Left kidney (tissue), 2 donors: ENCODE measurements around the gene RAI2. TPM values are rescaled to one million over a fixed set of nuclear protein-coding genes. Genes with fewer than 3 reads are reported as not detected.
"Not testable (repeated sequence)": the region's sequence is repeated elsewhere in the genome, so short reads cannot be mapped to it uniquely, and the experiment has no call there.

Experiments used
- DNase-seq: peaks from one replicate; pipeline ENCODE4 v3.0.0-alpha.2; 2013
- polyA plus RNA-seq: library from polyadenylated mRNA; unstranded; fragments of 120-200 nt; gene quantifications from one replicate; pipeline ENCODE4 v1.2.1, GENCODE V29; 2013; ENCODE audit not compliant: insufficient read length

The RAI2 gene
- polyA plus RNA-seq, 1 donor = 9.5 TPM

GRCh38 chrX:17786554-17787347 lies 74.3 kb downstream of the RAI2 start:
- DNase-seq = not testable (repeated sequence)

GRCh38 chrX:17779434-17779833 lies 81.7 kb downstream of the RAI2 start:
- DNase-seq = no peak

DNA sequence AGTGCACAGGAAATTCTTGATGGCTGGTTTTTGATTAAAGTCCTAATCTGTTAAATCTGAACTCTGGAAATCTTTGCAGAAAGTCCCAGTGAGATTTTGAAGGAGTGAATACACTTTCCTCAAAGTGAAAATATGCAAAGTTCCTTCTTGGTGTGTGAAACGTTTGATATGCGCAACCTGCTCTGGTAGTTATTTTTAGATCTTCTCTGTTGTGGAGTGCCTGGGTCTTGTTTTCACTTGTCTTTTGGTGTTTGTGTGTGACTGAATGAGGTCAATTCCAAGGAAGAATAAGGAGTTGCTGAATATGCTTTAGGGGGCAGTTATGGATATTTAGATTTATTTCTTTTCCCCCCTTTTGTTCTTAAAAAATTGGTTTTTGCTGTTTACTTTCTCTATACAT lies 82.1 kb downstream of the RAI2 start:
- no peak for DNase-seq

DNA sequence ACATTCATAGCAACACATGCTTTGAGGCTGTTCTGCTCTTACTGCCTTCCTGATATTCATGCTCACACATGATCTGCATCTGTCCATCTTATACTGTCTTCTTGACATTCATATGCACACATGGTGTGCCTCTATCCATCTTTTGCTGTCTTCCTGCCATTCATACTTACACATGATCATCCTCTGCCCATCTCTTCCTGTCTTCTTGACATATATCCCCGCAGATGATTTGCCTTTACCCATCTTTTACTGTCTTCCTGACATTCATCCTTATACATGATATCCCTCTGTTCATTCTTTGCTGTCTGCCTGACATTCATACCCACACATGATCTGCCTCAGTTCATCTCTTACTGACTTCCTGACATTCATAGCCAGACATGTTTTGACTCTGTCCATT lies 87.0 kb downstream of the RAI2 start:
- no peak for DNase-seq

DNA sequence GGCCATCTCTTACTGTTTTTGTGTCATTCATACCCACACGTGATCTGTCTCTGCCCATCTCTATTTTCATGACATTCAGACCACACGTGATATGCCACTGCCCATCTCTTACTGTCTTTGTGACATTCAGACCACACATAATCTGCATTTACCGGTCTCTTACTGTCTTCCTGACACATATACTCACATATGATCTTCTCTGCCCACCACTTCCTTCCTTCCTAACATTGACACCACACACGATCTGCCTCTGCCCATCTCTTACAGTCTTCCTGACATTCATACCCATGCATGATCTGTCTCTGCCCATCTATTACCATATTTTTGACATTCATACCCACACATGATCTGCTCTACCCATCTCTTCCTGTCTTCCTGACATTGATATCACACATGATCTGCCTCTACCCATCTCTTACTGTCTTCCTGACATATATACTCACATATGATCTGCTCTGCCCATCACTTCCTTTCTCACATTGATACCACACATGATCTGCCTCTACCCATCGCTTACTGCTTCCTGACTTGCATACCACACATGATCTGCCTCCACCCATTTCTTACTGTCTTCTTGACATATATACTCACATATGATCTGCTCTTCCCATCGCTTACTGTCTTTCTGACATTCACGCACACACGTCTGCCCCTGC lies 87.7 kb downstream of the RAI2 start:
- no peak for DNase-seq

DNA sequence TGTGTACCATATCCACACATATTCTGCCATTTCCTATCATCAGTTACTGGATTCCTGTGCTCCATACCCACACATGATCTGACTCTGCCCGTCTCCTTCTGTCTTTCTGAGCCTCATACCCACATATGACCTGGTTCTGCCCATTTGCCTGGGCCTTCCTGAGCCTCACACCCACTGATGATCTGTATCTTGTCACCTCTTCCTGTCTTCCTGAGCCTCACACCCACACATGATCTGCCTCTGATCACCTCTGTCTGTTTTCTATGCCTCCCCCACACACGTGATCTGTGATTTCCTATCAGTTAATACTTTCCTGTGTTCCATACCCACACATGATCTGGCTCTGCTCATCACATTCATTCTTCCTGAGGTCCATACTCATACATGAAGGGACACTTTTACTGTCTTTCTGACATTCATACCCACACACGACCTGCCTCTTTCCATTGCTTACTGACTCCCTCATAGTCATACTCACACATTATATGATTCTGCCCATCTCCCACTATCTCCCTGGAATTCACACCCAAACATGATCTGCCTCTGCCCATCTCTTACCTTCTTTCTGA lies 91.3 kb downstream of the RAI2 start:
- no peak for DNase-seq

- no peak for DNase-seq
Measured at GRCh38 chrX:17768997-17769396, 92.1 kb downstream of the RAI2 start.

- no peak for DNase-seq
Measured at GRCh38 chrX:17767734-17768133, 93.4 kb downstream of the RAI2 start.

- no peak for DNase-seq
Measured at GRCh38 chrX:17759990-17760389, 101.1 kb downstream of the RAI2 start.

- DNase-seq = no peak
Measured at GRCh38 chrX:17758382-17758781, 102.7 kb downstream of the RAI2 start.

DNA sequence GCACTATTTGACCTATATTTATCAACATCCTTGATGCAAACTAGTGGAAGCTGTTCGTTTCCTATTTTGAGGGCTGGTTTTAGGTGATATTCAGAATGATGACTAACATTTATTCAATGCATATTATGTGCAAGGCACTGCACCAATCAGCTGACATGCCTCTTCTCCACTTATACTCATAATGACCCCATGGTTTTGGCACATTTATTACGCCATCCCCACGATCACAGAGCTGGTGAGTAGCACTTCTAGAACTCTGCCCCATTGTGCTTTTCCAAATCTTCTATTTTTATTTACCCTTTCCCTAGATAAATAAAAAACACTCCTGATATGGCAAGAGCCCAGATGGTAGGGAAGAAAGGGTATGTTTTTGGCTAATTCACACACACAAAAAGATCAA lies 110.7 kb downstream of the RAI2 start:
- DNase-seq = no peak

Other genes with a start within 250 kb of the RAI2 start
- gene SCML1, start 123.8 kb downstream of the RAI2 start, polyA plus RNA-seq = 28.8 TPM